Left colon (tissue), 2 donors: Measurements from ENCODE around the gene MAPK8IP3. TPM values are rescaled to one million over a fixed set of nuclear protein-coding genes. Genes with fewer than 3 reads are reported as not detected.
A peak's percentile ranks its signal among the peaks of the same experiment; 100 is the strongest.
"Not testable (repeated sequence)": the region's sequence is repeated elsewhere in the genome, so short reads cannot be mapped to it uniquely, and the experiment has no call there.

Experiments
- ATAC-seq: fragments of 200-7000 bp; cut with Tn5 transposase; one replicate; pipeline ENCODE4 v1.9.1; 2020; ENCODE audit warnings: mild to moderate bottlenecking, moderate library complexity
- DNase-seq, 2 donors: peaks; one replicate each; pipeline ENCODE4 v3.0.0-alpha.2; 2020
- intact Hi-C, 2 donors: fragments of 100-400 bp; cut with DNase I in 1 of 2; cut with micrococcal nuclease in 1 of 2; formaldehyde crosslinking; loops; one replicate each; pipeline versions ENCODE4 v1.11.2 to v1.14.0; 2022; cut with DNase I, micrococcal nuclease
- total RNA-seq, 2 donors: library from RNA; stranded (reverse); fragmentation: NEBNext Ultra II Directional; extraction: Animal tissue kit (Norgen Biotek cat#: 25700); gene quantifications; one replicate each; pipeline ENCODE4 v1.2.1, GENCODE V29; 2021
- donor health status: DM: no; HTN: no; CAD: no.
- donor health status: DM: yes; HTN: yes; CAD: no.

The MAPK8IP3 gene
- total RNA-seq, 2 donors from 2014 or later = 55.2 to 79.0 TPM

DNA sequence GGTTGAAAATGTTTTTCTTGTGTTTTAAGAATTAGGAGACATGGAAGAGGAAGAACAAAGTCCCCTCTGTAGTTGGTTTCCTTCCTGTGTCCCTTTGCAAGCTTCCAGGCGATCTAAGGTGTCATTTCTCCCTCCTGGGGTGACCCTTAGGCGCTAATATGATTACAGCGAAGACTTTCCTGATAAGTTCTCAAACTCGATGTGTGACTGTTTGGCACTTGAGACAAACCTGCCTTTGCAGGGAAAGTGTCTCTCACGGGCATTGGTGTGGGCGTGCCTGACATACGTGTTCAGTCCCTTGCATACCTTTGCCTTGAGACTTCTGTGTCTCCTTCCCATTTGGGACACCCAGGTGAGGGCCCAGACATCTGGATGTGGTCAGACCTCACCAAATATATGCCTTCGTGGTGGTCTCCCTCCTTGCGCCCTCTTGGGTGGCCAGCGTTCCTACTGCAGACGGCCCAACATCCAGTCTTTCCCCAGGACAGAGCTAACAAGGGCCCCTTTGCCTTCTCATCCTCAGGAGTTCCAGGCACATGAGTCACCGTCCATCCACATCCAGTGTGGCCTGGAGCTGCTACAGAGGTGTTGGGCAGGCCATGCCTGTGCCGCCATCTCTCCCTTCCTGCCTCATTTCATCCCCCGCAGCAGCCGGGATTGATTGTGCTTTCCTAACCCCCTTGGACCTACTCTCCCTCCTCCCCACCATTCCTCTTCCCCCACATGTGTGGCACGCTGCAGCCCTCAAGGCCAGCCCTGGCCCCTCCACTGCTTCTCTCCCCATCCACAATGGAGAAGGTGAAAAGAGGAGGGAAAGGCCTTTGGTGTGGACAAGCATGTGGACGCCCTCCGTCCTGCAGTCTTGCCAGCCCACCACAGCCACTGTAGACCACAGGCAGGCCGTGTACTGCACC is 31.0 kb upstream of the MAPK8IP3 start:
- ATAC-seq (no peak), DNase-seq (no peak)
- intact Hi-C loops = no loop called here

- DNase-seq = no peak
- intact Hi-C loops = no loop called here
- ATAC-seq = no peak
Observed at GRCh38 chr16:1676661-1677060, 29.3 kb upstream of the MAPK8IP3 start.

DNA sequence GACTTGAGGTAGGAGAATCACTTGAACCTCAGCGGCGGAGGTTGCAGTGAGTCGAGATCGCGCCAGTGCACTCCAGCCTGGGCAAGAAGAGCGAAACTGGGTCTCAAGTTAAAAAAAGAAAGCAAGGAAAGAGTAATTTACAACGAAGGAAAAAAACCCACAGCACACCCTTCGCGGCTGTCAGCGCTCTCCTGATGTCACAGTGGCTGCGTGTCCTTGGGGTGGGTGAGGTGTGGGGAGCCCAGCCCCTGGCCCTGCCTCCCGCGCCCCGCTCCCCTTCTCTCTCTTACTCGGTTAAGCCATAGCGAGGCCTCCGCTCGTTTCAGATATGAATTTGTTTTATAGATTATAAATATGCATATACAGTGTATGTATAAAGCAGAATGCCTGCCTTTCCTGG is 28.7 kb upstream of the MAPK8IP3 start:
- ATAC-seq (no peak), DNase-seq (peak in 1 of 2 donors; percentile 14)
- intact Hi-C loops = no loop called here

DNA sequence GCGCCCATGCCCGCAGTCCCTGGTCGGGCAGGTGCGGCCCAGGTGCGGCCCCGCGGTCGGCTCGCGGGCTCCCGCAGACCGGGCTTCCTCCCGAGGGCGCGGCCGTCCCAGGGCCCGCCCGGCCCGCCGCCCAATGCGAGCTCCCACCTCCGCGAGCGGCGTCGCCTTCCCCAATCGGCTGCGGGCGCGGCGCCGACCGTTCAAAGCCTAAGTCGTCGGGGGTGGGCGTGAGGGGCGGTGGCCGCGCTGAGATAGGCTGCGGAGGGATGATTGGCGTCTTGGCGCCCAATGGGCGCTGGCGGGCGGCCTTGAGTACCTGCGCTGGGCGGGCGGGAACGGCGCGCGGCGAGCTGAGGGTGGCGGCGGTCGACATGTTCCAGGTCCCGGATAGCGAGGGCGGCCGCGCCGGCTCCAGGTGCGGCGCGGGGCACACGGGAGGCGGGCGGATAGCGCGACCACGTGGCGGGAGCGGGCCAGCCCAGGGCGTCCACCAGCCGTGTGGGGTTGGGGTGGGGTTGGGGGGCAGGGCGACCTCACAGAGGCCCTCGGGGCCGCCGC is 28.0 kb upstream of the MAPK8IP3 start, which contains the start of gene JPT2:
JPT2 (plus strand) TSS at position 338 of the 558 bp plus-strand sequence; CDS start at position 372, 34 bp downstream.
- peak; percentile 97 to 99 for DNase-seq
- intact Hi-C loops = no loop called here
- peak; percentile 94 for ATAC-seq

- DNase-seq = peak; percentile 49 to 56
- ATAC-seq = peak; percentile 56
- intact Hi-C loops = no loop called here
Observed at GRCh38 chr16:1678500-1679098, 27.4 kb upstream of the MAPK8IP3 start.

DNA sequence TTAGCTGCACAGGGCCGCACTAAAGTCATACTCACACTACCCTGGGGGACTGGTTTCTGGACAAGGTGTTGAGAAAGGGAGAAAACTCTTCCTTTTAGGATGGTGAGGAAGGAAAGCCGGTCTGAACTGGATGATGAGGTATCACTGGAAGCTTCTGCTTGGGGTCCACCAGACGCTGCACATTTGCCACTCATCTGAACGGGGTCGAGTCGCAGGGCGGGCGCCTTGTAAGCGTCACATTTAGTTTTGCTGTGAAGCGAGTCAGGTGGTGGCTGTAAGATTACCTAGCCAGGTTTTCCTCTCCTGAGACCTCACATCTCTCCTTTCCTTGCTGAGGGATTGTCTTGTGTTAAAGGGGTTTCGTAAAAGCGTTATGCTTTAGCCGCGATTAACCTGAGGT is 25.6 kb upstream of the MAPK8IP3 start:
- no peak for DNase-seq
- intact Hi-C loops = no loop called here
- no peak for ATAC-seq

DNA sequence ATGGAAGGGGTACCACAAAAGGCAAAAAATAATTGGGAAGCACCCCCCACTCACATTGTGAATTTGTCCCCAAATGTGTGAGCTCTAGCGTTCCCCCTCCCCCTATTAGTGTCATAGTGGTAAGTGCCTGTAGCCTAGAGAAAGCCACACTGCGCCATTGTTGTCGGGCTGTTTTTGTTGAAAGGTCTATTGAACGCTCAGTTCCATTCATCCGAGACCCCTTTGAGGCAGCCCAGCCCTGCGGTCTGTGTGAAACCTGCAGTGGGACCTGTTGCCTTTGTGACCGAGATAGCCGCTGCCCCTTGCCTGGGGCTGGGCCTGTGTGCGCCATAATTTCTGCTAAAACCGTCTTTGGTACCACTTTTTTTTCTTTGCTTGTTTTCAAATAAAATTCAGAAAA is 25.0 kb upstream of the MAPK8IP3 start:
- ATAC-seq (no peak), DNase-seq (no peak)
- intact Hi-C loops = no loop called here

DNA sequence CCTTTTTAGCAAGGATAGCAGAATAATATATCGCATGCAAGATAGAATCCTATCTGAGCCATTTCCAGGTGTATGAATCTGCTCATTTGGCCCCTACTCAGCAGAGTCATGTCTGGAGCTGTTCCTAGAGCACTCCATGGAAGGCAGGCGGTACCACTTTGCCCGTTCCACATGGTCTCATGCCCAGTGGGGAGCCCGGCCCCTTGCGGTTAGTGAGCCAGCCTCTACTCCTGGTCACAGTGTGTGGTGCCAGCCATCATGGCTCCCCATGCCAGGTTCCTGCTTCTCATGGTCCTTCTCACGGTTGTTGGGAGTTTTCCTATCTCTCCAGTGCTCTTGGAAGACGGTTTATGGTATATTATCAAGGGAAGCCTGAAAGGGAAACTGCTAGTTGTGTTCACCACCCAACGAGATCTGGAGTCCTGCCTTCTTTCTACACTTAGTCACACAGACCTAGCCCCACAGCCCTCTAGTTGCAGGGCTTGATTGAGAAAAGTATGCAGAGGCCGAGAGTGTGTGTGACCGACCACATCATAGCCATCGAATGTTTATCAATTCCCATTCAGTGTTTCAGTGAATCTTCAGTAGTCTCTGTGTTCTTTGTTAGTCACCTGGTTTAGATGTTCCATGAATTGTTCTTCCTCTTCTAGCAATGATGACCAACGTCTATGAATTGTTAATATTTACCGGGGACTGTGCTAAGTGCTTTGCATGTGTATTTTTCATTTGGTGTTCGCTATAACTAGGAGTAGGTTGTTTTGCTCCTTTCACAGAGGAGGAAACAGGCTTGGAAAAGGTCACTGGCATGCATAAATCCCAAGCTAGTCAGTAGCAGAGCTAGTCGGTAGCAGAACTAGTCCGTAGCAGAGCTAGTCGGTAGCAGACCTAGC is 18.3 kb upstream of the MAPK8IP3 start:
- intact Hi-C loops = no loop called here
- no peak for ATAC-seq
- no peak for DNase-seq

DNA sequence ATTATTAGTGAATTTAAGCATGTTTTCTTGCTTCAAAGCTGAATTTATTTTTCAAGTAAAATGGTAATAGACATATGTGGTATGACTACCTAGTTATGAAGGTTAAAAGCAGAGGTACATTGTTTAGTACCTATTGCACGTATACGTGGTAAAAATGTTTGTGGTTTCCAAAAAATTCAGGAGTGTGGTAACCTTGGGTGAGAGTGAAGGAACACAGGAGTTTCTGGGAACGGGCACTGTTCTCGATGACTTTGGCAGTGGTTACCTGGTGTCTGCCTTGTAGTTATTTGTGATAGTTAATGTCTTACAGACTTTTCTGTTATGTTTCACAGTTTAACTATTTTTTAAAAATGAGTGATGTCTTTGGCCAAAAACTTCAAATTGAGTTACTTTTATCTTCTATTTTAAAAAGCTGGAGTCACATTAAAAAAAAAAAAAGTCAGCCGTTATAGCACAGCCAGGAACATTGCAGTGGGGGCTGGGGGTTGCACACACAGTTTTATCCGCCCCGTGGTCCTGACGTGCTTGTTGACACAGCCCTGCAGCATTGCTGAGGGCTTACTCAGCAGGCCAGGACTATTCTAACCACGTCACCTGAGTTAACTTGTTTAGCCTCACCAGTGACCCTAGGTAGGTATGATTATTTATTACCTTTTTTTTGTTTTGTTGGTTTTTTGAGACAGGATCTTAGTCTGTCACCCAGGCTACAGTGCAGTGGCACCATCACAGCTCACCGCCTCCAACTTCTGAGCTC is 17.0 kb upstream of the MAPK8IP3 start:
- intact Hi-C loops = no loop called here
- DNase-seq (no peak), ATAC-seq (no peak)

- intact Hi-C loops = no loop called here
- ATAC-seq (no peak), DNase-seq (no peak)
Observed at GRCh38 chr16:1689853-1690252, 16.1 kb upstream of the MAPK8IP3 start.

DNA sequence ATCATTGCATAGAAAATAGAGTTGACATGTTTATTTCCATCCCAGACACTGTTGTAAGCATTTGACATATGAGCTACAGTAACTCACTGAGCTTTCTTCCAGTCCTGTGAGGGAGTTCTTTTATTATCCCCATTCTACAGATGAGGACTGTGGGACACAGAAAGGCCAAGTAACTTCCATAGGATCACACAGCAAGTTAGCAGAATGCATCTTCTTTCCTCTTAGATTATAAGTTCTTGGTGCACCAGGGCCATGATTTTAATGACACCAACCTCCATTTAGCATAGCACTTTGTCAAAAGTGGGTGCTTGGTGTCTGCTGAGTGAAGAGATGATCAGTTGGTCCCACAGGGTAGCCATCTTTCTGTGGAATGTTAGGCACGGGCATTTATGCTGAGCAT is 15.2 kb upstream of the MAPK8IP3 start:
- DNase-seq (no peak), ATAC-seq (no peak)
- intact Hi-C loops = no loop called here

DNA sequence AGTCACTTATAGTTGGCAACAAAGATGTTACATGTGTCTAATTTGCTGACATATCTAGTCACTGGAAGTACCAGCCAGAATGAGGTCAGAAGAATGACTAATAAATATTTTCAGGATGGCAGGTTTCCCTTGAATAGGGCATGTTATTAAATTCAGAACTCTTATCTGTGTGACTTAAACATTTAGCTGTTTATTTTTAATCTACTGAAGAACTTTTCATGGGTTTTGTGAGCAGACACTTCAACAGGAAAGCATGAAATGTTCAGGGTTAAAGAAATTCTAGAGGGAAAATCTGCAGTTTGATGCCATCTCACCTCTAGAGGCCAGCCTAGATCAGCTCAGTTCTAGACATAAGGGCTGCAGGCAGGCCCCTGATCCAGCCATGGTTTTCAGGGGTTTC is 14.7 kb upstream of the MAPK8IP3 start:
- no peak for ATAC-seq
- intact Hi-C loops = no loop called here
- DNase-seq = no peak

- DNase-seq (no peak), ATAC-seq (no peak)
- intact Hi-C loops = no loop called here
Observed at GRCh38 chr16:1691956-1692355, 14.0 kb upstream of the MAPK8IP3 start.

DNA sequence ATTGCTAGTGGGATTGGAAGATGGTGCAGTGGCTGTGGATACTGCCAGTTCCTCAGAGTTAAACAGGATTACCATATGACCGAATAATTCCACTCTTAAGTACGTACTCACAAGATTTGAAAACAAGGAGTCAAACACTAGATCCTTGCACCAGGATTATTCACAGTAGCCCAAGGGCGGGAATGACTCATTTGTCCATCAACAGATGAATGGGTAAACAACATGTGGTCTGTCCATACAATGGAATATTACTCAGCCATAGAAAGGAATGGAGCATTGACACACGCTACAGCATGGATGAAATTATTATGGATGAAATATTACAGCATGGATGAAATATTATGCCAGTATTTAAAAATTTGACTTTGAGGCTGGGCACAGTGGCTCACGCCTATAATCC is 9.1 kb upstream of the MAPK8IP3 start:
- DNase-seq (no peak), ATAC-seq (no peak)
- intact Hi-C loops = no loop called here

DNA sequence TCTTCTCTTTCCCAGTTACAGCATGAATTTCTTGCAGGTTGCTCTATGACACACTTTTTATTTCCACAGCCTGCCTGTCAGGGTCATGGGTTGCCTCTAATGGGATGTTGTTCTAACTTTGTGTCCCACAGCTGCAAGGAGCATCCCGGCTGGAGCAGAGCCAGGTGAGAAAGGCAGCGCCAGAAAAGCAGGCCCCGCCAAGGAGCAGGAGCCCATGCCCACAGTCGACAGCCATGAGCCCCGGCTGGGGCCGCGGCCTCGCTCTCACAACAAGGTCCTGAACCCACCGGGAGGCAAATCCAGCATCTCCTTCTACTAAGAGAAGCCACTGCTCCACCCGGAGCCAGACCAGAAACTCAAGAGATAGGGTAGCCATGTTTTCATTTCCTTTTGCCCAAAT is 7.3 kb upstream of the MAPK8IP3 start:
- intact Hi-C loops = no loop called here
- ATAC-seq (no peak), DNase-seq (no peak)

GRCh38 chr16:1700246-1700645 is 5.7 kb upstream of the MAPK8IP3 start:
- no peak for ATAC-seq
- no peak for DNase-seq
- intact Hi-C loops = no loop called here

GRCh38 chr16:1701216-1701878 is 4.6 kb upstream of the MAPK8IP3 start:
- intact Hi-C loops = no loop called here
- no peak for ATAC-seq

GRCh38 chr16:1705324-1705687 is 689 bp upstream of the MAPK8IP3 start:
- DNase-seq, intact Hi-C loops: not testable (repeated sequence)
- ATAC-seq = peak; percentile 38

More at GRCh38 chr16:1701216-1701878, 4.6 kb upstream of the MAPK8IP3 start:
- DNase-seq = no peak
